ENCODE measurements around the gene PODXL. TPM values are rescaled to one million over a fixed set of nuclear protein-coding genes. Genes with fewer than 3 reads are reported as not detected.
A peak's percentile ranks its signal among the peaks of the same experiment; 100 is the strongest.
"Not testable (repeated sequence)": the region's sequence is repeated elsewhere in the genome, so short reads cannot be mapped to it uniquely, and the experiment has no call there.

The PODXL gene
- total RNA-seq, 2 donors from 2014 or later, result 11.2 to 14.6 TPM

- intact Hi-C loops (cut with DNase I), result loop anchor here (2.0 kb wide), 1 partner anchor 147 kb away; no protein-coding TSS in a partner anchor
- TF ChIP-seq CTCF (IDR thresholded peaks at IDR 0.05), result peak; percentile 96
- Histone ChIP-seq H3K4me3 (no peak overlapping the region), H3K27me3 (no peaks in the 10 kb centered on the region), H3K4me1 (no peaks in the 10 kb centered on the region), H3K9ac (ENCODE audit: low read depth in 2 of 2, low read length in 2 of 2) (no peak overlapping the region), H3K27ac (no peak overlapping the region), H3K36me3 (no peaks in the 10 kb centered on the region), H3K9me3 (no peaks in the 10 kb centered on the region)
- peak; percentile 86 for DNase-seq
Measured at GRCh38 chr7:131507592-131508331, 48.7 kb downstream of the PODXL start.

DNA sequence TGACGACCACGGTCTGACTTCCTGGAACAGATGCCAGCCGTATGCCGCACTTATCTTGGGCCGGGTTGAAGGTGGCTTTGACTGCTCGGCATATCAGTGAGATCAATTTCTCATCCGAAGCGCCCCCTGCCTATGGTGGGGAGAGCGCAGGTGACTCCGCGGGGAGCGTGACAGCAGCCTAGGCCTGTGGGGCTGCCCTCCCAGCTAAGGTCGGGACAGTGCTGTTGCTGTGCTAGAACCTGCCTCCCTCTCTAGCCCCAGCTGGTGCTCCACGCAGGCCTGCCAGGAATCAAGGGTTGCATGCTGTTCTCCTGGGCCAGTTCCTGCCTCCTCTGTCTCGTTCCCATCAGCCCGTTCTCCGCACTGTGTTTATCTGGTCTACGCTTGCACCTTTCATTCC is 49.8 kb downstream of the PODXL start:
- Histone ChIP-seq H3K9ac (ENCODE audit: low read depth in 2 of 2, low read length in 2 of 2) (no peak overlapping the region), H3K27me3 (no peaks in the 10 kb centered on the region), H3K4me1 (no peaks in the 10 kb centered on the region), H3K36me3 (no peaks in the 10 kb centered on the region), H3K27ac (no peak overlapping the region), H3K4me3 (no peak overlapping the region), H3K9me3 (no peaks in the 10 kb centered on the region)
- no peak for TF ChIP-seq CTCF (IDR thresholded peaks at IDR 0.05)
- DNase-seq, result no peak
- intact Hi-C loops (cut with DNase I), result loop anchor here (2.0 kb wide), 1 partner anchor 148 kb away; no protein-coding TSS in a partner anchor

- Histone ChIP-seq H3K27me3 (no peaks in the 10 kb centered on the region), H3K9ac (ENCODE audit: low read depth in 2 of 2, low read length in 2 of 2) (no peak overlapping the region), H3K36me3 (no peaks in the 10 kb centered on the region), H3K4me3 (no peak overlapping the region), H3K4me1 (no peaks in the 10 kb centered on the region), H3K9me3 (no peaks in the 10 kb centered on the region), H3K27ac (no peak overlapping the region)
- no peak for DNase-seq
- intact Hi-C loops (cut with DNase I), result loop anchor here (2.0 kb wide), 1 partner anchor 149 kb away; no protein-coding TSS in a partner anchor
- no peak for TF ChIP-seq CTCF (IDR thresholded peaks at IDR 0.05)
Measured at GRCh38 chr7:131505636-131506557, 50.5 kb downstream of the PODXL start.

DNA sequence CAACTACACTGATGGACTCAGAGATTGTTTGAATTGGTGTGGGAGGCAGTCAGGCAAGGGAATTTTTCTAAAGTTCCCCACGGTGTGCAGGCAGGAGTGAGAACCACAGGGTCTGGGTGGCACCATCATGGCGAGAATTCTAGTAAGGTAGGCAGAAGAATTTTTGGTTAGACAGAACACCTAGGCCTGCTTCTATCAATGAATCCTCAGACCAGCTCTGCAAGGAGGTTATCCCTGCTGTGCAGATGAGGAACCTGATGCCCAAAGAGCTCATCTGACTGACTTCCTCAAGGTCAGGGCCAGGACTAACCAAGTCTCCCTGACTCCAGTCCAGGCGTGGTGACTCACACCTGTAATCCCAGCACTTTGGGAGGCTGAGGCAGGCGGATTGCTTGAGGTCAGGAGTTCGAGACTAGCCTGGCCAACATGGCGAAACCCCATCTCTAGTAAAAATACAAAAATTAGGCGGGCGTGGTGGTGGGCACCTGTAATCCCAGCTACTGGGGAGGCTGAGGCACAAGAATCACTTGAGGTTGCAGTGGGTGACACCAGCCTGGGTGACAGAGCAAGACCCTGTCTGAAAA is 51.3 kb downstream of the PODXL start:
- H3K9ac ChIP-seq (ENCODE audit: low read depth in 2 of 2, low read length in 2 of 2); H3K27me3 ChIP-seq; H3K4me1 ChIP-seq; H3K27ac ChIP-seq; H3K9me3 ChIP-seq; H3K4me3 ChIP-seq; DNase-seq; H3K36me3 ChIP-seq; intact Hi-C loops (cut with DNase I): not testable (repeated sequence)

- H3K9ac ChIP-seq (ENCODE audit: low read depth in 2 of 2, low read length in 2 of 2), result no peak overlapping the region
- no peak overlapping the region for H3K4me3 ChIP-seq
- H3K27ac ChIP-seq, result no peak overlapping the region
- DNase-seq, result no peak
- H3K4me1 ChIP-seq, result no peaks in the 10 kb centered on the region
- intact Hi-C loops (cut with DNase I), result no loop called here
- no peaks in the 10 kb centered on the region for H3K27me3 ChIP-seq
- no peaks in the 10 kb centered on the region for H3K9me3 ChIP-seq
- TF ChIP-seq CTCF (IDR thresholded peaks at IDR 0.05), result no peak
- no peaks in the 10 kb centered on the region for H3K36me3 ChIP-seq
Measured at GRCh38 chr7:131504157-131504899, 52.1 kb downstream of the PODXL start.

Measured in colonic mucosa (tissue), 4 donors.